ENCODE data around the gene ARGLU1. TPM values are rescaled to one million over a fixed set of nuclear protein-coding genes. Genes with fewer than 3 reads are reported as not detected.

Gene ARGLU1
- total RNA-seq, 2 donors from 2014 or later: 60.7 to 89.1 TPM

- H3K9me3 Mint-ChIP-seq: peaks cover 3% of the 10 kb centered on the region
- no peak for DNase-seq (ENCODE audit: low spot score)
Measured at GRCh38 chr13:106597186-106597585, 29.2 kb upstream of the ARGLU1 start.

GRCh38 chr13:106596275-106596937 is 28.5 kb upstream of the ARGLU1 start:
- H3K27me3 Mint-ChIP-seq: peaks cover 17 to 42% of the 10 kb centered on the region in 2 donors
- DNase-seq (ENCODE audit: low spot score) (no peak), ATAC-seq (no peak)
- H3K4me3 Mint-ChIP-seq: no peak overlapping the region
- no peaks in the 10 kb centered on the region for H3K36me3 Mint-ChIP-seq
- peaks cover 3% of the 10 kb centered on the region for H3K9me3 Mint-ChIP-seq
- peaks cover 0 to 3% of the 10 kb centered on the region in 2 donors for H3K4me1 Mint-ChIP-seq (ENCODE audit: low read depth in 2 of 2)
- H3K27ac Mint-ChIP-seq: no peak overlapping the region

More at GRCh38 chr13:106597186-106597585, 29.2 kb upstream of the ARGLU1 start:
- no peak for ATAC-seq
- peaks cover 18 to 35% of the 10 kb centered on the region in 2 donors for H3K27me3 Mint-ChIP-seq
- H3K4me3 Mint-ChIP-seq: no peak overlapping the region
- H3K4me1 Mint-ChIP-seq (ENCODE audit: low read depth in 2 of 2): peaks cover 0 to 3% of the 10 kb centered on the region in 2 donors
- no peak overlapping the region for H3K27ac Mint-ChIP-seq
- H3K36me3 Mint-ChIP-seq: no peaks in the 10 kb centered on the region

- peaks cover 17 to 42% of the 10 kb centered on the region in 2 donors for H3K27me3 Mint-ChIP-seq
- peaks cover 0 to 3% of the 10 kb centered on the region in 2 donors for H3K4me1 Mint-ChIP-seq (ENCODE audit: low read depth in 2 of 2)
- H3K36me3 Mint-ChIP-seq: no peaks in the 10 kb centered on the region
- H3K27ac Mint-ChIP-seq: no peak overlapping the region
- no peak overlapping the region for H3K4me3 Mint-ChIP-seq
- H3K9me3 Mint-ChIP-seq: peaks cover 3% of the 10 kb centered on the region
- DNase-seq (ENCODE audit: low spot score) (no peak), ATAC-seq (no peak)
Measured at GRCh38 chr13:106595625-106596024, 27.7 kb upstream of the ARGLU1 start.

GRCh38 chr13:106594980-106595379 is 27.0 kb upstream of the ARGLU1 start:
- H3K27me3 Mint-ChIP-seq: peaks cover 20 to 49% of the 10 kb centered on the region in 2 donors
- H3K27ac Mint-ChIP-seq: no peak overlapping the region
- H3K36me3 Mint-ChIP-seq: no peaks in the 10 kb centered on the region
- H3K4me3 Mint-ChIP-seq: no peak overlapping the region
- DNase-seq (ENCODE audit: low spot score) (no peak), ATAC-seq (no peak)
- H3K4me1 Mint-ChIP-seq (ENCODE audit: low read depth in 2 of 2): no peaks in the 10 kb centered on the region
- peaks cover 3% of the 10 kb centered on the region for H3K9me3 Mint-ChIP-seq

DNA sequence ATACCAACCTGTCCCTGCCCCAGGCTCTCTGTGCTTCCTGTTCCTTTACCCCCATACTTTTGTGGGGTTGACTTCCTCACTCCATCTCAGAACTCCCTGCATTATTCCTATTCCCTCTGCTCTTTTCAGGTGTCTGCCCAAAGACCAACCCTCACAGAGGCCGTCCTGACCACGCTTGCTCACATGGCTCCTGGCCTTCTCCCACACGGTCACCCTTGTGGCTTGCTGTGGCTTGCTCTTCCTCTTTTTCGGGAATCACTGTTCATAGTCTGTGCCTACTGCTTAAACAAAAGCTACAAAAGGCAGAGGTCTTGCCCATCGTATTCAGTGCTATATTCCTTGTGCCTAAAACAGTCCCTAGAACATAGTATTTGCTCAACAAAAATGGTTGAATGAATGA is 25.2 kb upstream of the ARGLU1 start:
- H3K36me3 Mint-ChIP-seq: no peaks in the 10 kb centered on the region
- no peak overlapping the region for H3K4me3 Mint-ChIP-seq
- ATAC-seq: no peak
- H3K27me3 Mint-ChIP-seq: peaks cover 29 to 62% of the 10 kb centered on the region in 2 donors
- no peak for DNase-seq (ENCODE audit: low spot score)
- peaks cover 3% of the 10 kb centered on the region for H3K9me3 Mint-ChIP-seq
- no peaks in the 10 kb centered on the region for H3K4me1 Mint-ChIP-seq (ENCODE audit: low read depth in 2 of 2)
- no peak overlapping the region for H3K27ac Mint-ChIP-seq

DNA sequence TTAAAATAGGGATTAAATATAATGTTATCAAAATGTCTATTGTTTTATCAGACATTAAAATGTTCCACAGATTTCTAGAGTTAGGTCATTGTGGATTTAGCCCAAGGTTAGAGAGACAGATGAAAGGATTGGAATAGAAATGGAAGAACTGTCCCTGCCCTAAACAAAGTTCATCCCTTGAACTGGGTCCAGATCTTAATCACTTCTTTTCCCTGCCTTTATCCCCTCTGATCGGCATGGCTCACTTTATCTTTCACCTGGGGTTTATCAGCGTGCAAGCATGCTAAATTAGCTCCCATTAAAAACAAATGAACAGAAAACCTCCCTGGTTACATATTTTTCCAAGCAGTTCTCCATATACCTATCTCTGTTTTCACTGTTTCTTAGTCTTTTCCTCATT is 23.4 kb upstream of the ARGLU1 start:
- peaks cover 32 to 57% of the 10 kb centered on the region in 2 donors for H3K27me3 Mint-ChIP-seq
- H3K27ac Mint-ChIP-seq: no peak overlapping the region
- H3K4me1 Mint-ChIP-seq (ENCODE audit: low read depth in 2 of 2): no peaks in the 10 kb centered on the region
- H3K4me3 Mint-ChIP-seq: no peak overlapping the region
- H3K9me3 Mint-ChIP-seq: peaks cover 3% of the 10 kb centered on the region
- ATAC-seq (no peak), DNase-seq (ENCODE audit: low spot score) (no peak)
- peaks cover 6% of the 10 kb centered on the region for H3K36me3 Mint-ChIP-seq

GRCh38 chr13:106589716-106590115 is 21.8 kb upstream of the ARGLU1 start:
- peaks cover 13% of the 10 kb centered on the region for H3K36me3 Mint-ChIP-seq
- peaks cover 9% of the 10 kb centered on the region for H3K9me3 Mint-ChIP-seq
- H3K4me1 Mint-ChIP-seq (ENCODE audit: low read depth in 2 of 2): no peaks in the 10 kb centered on the region
- ATAC-seq: no peak
- H3K4me3 Mint-ChIP-seq: no peak overlapping the region
- no peak for DNase-seq (ENCODE audit: low spot score)
- H3K27ac Mint-ChIP-seq: no peak overlapping the region
- peaks cover 28 to 47% of the 10 kb centered on the region in 2 donors for H3K27me3 Mint-ChIP-seq

DNA sequence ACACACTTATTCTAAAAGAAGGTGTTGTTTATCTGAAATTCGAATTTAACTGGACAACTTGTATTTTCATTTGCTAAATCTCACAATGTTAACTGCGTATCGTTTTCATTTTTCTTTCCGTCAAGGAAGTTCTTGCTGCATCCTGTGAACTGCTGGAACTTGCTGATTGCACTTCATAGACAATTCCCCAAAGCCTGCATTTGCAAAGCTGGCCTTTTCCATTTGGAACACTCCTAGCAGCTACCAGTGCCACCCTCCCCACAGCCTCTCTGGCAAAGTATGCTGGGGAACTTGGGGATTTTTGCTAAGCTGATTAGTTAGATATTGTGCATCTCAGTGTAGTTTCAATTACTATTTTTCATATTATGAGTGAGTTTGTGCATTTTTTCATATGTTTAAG is 20.4 kb upstream of the ARGLU1 start:
- peaks cover 16% of the 10 kb centered on the region for H3K36me3 Mint-ChIP-seq
- H3K4me1 Mint-ChIP-seq (ENCODE audit: low read depth in 2 of 2): no peaks in the 10 kb centered on the region
- DNase-seq (ENCODE audit: low spot score) (no peak), ATAC-seq (no peak)
- H3K4me3 Mint-ChIP-seq: no peak overlapping the region
- no peak overlapping the region for H3K27ac Mint-ChIP-seq
- H3K27me3 Mint-ChIP-seq: peaks cover 28 to 45% of the 10 kb centered on the region in 2 donors
- H3K9me3 Mint-ChIP-seq: peaks cover 10% of the 10 kb centered on the region

GRCh38 chr13:106587787-106588186 is 19.9 kb upstream of the ARGLU1 start:
- Mint-ChIP-seq H3K4me3 (no peak overlapping the region), H3K36me3 (peaks cover 16% of the 10 kb centered on the region), H3K9me3 (peaks cover 9% of the 10 kb centered on the region), H3K27me3 (peaks cover 22 to 39% of the 10 kb centered on the region in 2 donors), H3K4me1 (ENCODE audit: low read depth in 2 of 2) (no peaks in the 10 kb centered on the region), H3K27ac (no peak overlapping the region)
- DNase-seq (ENCODE audit: low spot score) (no peak), ATAC-seq (no peak)

DNA sequence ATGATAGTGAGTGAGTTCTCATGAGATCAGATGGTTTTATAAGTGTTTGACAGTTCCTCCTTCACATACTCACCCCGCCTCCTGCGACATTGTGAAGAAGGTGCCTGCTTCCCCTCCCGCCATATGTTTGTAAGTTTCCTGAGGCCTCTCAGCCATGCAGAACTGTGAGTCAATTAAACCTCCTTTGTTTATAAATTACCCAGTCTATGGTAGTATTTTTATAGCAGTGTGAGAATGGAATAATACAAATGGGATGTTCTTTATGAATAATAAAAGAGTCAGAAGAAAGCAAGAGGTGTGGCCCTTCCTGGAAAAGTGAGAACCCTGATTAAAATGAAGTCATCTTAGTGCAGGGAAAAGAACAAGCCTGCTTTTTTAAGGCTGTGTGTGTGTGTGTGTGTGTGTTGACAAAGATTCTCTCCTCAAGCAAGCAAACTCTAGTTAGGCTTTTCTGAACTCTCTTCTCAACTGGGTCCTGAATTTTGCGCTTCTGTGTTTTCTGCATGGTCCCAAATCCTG is 18.8 kb upstream of the ARGLU1 start:
- peaks cover 7% of the 10 kb centered on the region for H3K9me3 Mint-ChIP-seq
- no peak for ATAC-seq
- H3K4me1 Mint-ChIP-seq (ENCODE audit: low read depth in 2 of 2): no peaks in the 10 kb centered on the region
- H3K27me3 Mint-ChIP-seq: peaks cover 24 to 33% of the 10 kb centered on the region in 2 donors
- H3K36me3 Mint-ChIP-seq: peaks cover 16% of the 10 kb centered on the region
- no peak overlapping the region for H3K4me3 Mint-ChIP-seq
- no peak for DNase-seq (ENCODE audit: low spot score)
- no peak overlapping the region for H3K27ac Mint-ChIP-seq

GRCh38 chr13:106581225-106581624 is 13.3 kb upstream of the ARGLU1 start:
- H3K4me3 Mint-ChIP-seq: no peak overlapping the region
- no peak overlapping the region for H3K27ac Mint-ChIP-seq
- ATAC-seq: no peak

GRCh38 chr13:106575896-106576295 is 8.0 kb upstream of the ARGLU1 start:
- H3K4me3 Mint-ChIP-seq: no peak overlapping the region
- ATAC-seq (no peak), DNase-seq (ENCODE audit: low spot score) (no peak)
- peaks cover 3% of the 10 kb centered on the region for H3K9me3 Mint-ChIP-seq
- H3K36me3 Mint-ChIP-seq: no peaks in the 10 kb centered on the region
- H3K27me3 Mint-ChIP-seq: no peaks in the 10 kb centered on the region
- no peaks in the 10 kb centered on the region for H3K4me1 Mint-ChIP-seq (ENCODE audit: low read depth in 2 of 2)
- H3K27ac Mint-ChIP-seq: no peak overlapping the region

More at GRCh38 chr13:106581225-106581624, 13.3 kb upstream of the ARGLU1 start:
- H3K4me1 Mint-ChIP-seq (ENCODE audit: low read depth in 2 of 2): no peaks in the 10 kb centered on the region
- no peak for DNase-seq (ENCODE audit: low spot score)
- peaks cover 7% of the 10 kb centered on the region for H3K9me3 Mint-ChIP-seq
- H3K27me3 Mint-ChIP-seq: peaks cover 12 to 15% of the 10 kb centered on the region in 2 donors
- H3K36me3 Mint-ChIP-seq: peaks cover 10% of the 10 kb centered on the region

GRCh38 chr13:106573868-106574267 is 5.9 kb upstream of the ARGLU1 start:
- no peak overlapping the region for H3K27ac Mint-ChIP-seq
- DNase-seq (ENCODE audit: low spot score) (no peak), ATAC-seq (no peak)
- peaks cover 3% of the 10 kb centered on the region for H3K9me3 Mint-ChIP-seq
- H3K36me3 Mint-ChIP-seq: no peaks in the 10 kb centered on the region
- no peaks in the 10 kb centered on the region for H3K27me3 Mint-ChIP-seq
- H3K4me1 Mint-ChIP-seq (ENCODE audit: low read depth in 2 of 2): peaks cover 6 to 7% of the 10 kb centered on the region in 2 donors
- H3K4me3 Mint-ChIP-seq: no peak overlapping the region

DNA sequence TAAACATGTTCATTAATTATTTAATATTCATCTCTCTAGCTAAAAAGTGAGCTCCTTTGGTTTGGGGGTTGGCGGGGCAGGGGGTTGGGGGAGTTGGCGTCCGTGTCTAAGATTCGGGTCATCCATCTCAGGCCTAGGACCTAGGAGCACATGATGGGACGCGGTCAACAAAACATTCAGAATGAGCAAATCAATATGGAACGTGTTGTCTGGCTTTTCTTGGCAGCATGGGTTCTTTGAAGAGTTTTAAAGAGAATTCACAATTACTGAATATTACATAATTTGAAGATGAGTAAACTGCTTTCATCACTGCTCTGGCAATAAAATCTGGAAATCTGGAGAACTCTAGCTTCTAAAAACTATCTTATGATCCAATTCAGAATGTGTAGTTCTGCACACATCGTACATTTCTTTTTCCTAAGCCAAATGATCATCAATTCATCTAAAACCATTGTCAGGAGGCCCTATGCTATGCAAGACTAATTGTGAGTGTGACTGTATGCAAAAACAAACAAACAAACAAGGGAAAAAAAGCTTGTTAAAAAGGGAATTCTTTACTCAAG is 5.4 kb upstream of the ARGLU1 start:
- H3K27me3 Mint-ChIP-seq: no peaks in the 10 kb centered on the region
- no peak overlapping the region for H3K27ac Mint-ChIP-seq
- H3K36me3 Mint-ChIP-seq: no peaks in the 10 kb centered on the region
- no peak for ATAC-seq
- peaks cover 9 to 11% of the 10 kb centered on the region in 2 donors for H3K4me1 Mint-ChIP-seq (ENCODE audit: low read depth in 2 of 2)
- H3K9me3 Mint-ChIP-seq: peaks cover 3% of the 10 kb centered on the region
- H3K4me3 Mint-ChIP-seq: no peak overlapping the region
- no peak for DNase-seq (ENCODE audit: low spot score)

Data from natural killer cell treated with Interleukin-12 subunit alpha and Interleukin-12 subunit beta and Interleukin-15 and Interleukin-18, amount 100 ng/mL, for 72 hours (primary cell).